ENCODE results near the gene KCNQ5.

GRCh38 chr6:73200247-73200646, 578.4 kb downstream of the KCNQ5 start:
- TF ChIP-seq RAD21 (IDR thresholded peaks at IDR 0.05 in 1 of 2, conservative IDR thresholded peaks at IDR 0.05 in 1 of 2; ENCODE audit: low read depth in 2 of 2, low read length in 2 of 2), result no peak
- no peak for TF ChIP-seq POLR2A (IDR thresholded peaks at IDR 0.05; ENCODE audit: control extremely low read depth in 1 of 2, low read depth in 2 of 2, low read length in 2 of 2)
- TF ChIP-seq CTCF (IDR thresholded peaks at IDR 0.05; ENCODE audit: control extremely low read depth in 1 of 3, insufficient read depth in 1 of 3, low read depth in 1 of 3, low read length in 3 of 3), result no peak
- no peak for TF ChIP-seq POU5F1 (IDR thresholded peaks at IDR 0.05; ENCODE audit: low read depth, low read length)

All from H1 (cell line).